Measurements from ENCODE around the gene KCNS1.

The KCNS1 gene

DNA sequence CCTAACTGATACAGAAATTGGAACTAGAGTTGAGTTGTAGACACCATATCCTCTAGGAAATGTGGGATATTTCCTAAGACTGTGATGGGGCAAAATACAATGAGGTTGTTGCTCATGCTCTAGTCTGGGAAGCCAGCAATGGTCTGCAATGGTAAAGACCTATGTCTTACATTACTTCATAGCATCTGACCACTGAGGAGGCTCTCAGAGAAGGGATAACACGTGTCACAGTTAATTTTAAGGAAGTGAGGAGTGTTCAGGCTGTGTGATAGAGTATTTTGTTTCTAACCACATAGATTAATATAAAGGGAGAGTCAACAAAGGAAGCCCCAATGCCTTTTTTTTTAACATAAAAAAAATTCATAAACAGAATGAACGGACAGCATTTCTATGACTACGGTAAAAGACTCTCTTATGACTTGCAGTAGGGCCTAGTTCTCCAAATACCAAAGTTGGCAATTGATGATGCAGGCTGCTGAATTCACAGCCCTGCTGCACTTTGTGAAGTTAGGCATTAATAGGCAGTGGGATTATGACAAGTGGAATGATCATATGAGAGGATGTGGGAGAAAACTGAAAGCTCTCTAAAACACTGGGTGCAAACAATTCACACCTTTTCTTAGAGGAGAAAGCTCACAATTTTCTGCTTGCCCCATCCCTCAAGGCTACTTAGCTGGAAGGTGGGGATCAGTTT lies 13.7 kb downstream of the KCNS1 start:
- Histone ChIP-seq H3K4me3 (replicated peaks; ENCODE audit: insufficient read depth, low read length) (no peak overlapping the region), H3K27me3 (ENCODE audit: insufficient read depth, poor library complexity, severe bottlenecking) (no peaks in the 10 kb centered on the region), H3K27ac (replicated peaks) (no peak overlapping the region)
- TF ChIP-seq GABPA (IDR thresholded peaks at IDR 0.05; ENCODE audit: low read depth) (no peak), SPI1 (IDR thresholded peaks at IDR 0.05; ENCODE audit: borderline replicate concordance, low read depth) (peak; percentile 81)
- peak in 1 of 2 experiments; percentile 17 for DNase-seq (ENCODE audit: low read depth in 1 of 2, low spot score in 1 of 2)

DNA sequence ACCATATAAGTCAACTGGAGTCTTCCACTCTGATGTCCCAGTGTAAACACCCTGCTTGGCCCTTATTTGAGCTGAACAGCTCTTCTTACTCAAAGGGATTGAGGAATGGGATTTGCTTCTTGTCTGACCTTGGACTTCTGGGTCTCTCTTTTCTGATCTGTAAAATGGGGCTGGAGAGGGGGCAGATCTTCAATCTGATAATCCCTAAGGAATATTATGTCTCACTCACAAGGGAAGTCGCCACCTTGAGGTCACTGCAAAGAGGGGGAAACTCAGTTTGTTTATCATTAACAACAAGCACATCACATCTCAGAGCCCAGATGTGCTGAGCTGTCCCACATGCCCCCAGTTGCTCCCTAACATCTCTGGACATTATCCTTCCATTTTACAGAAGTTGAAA lies 15.1 kb downstream of the KCNS1 start:
- H3K27ac ChIP-seq (replicated peaks), result no peak overlapping the region
- H3K4me3 ChIP-seq (replicated peaks; ENCODE audit: insufficient read depth, low read length), result no peak overlapping the region
- H3K27me3 ChIP-seq (ENCODE audit: insufficient read depth, poor library complexity, severe bottlenecking), result no peaks in the 10 kb centered on the region
- TF ChIP-seq POLR2AphosphoS5 (IDR thresholded peaks at IDR 0.05; ENCODE audit: low read depth), result no peak
- TF ChIP-seq, protein P1, sequence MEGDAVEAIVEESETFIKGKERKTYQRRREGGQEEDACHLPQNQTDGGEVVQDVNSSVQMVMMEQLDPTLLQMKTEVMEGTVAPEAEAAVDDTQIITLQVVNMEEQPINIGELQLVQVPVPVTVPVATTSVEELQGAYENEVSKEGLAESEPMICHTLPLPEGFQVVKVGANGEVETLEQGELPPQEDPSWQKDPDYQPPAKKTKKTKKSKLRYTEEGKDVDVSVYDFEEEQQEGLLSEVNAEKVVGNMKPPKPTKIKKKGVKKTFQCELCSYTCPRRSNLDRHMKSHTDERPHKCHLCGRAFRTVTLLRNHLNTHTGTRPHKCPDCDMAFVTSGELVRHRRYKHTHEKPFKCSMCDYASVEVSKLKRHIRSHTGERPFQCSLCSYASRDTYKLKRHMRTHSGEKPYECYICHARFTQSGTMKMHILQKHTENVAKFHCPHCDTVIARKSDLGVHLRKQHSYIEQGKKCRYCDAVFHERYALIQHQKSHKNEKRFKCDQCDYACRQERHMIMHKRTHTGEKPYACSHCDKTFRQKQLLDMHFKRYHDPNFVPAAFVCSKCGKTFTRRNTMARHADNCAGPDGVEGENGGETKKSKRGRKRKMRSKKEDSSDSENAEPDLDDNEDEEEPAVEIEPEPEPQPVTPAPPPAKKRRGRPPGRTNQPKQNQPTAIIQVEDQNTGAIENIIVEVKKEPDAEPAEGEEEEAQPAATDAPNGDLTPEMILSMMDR (IDR thresholded peaks at IDR 0.05; ENCODE audit: insufficient read depth, low read length), result no peak
- TF ChIP-seq, protein P2, sequence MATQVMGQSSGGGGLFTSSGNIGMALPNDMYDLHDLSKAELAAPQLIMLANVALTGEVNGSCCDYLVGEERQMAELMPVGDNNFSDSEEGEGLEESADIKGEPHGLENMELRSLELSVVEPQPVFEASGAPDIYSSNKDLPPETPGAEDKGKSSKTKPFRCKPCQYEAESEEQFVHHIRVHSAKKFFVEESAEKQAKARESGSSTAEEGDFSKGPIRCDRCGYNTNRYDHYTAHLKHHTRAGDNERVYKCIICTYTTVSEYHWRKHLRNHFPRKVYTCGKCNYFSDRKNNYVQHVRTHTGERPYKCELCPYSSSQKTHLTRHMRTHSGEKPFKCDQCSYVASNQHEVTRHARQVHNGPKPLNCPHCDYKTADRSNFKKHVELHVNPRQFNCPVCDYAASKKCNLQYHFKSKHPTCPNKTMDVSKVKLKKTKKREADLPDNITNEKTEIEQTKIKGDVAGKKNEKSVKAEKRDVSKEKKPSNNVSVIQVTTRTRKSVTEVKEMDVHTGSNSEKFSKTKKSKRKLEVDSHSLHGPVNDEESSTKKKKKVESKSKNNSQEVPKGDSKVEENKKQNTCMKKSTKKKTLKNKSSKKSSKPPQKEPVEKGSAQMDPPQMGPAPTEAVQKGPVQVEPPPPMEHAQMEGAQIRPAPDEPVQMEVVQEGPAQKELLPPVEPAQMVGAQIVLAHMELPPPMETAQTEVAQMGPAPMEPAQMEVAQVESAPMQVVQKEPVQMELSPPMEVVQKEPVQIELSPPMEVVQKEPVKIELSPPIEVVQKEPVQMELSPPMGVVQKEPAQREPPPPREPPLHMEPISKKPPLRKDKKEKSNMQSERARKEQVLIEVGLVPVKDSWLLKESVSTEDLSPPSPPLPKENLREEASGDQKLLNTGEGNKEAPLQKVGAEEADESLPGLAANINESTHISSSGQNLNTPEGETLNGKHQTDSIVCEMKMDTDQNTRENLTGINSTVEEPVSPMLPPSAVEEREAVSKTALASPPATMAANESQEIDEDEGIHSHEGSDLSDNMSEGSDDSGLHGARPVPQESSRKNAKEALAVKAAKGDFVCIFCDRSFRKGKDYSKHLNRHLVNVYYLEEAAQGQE (IDR thresholded peaks at IDR 0.05; ENCODE audit: insufficient replicate concordance, low read depth), result no peak
- TF ChIP-seq SPI1 (IDR thresholded peaks at IDR 0.05; ENCODE audit: borderline replicate concordance, low read depth), result no peak
- TF ChIP-seq GABPA (IDR thresholded peaks at IDR 0.05; ENCODE audit: low read depth), result no peak
- DNase-seq (ENCODE audit: low read depth in 1 of 2, low spot score in 1 of 2), result no peak

DNA sequence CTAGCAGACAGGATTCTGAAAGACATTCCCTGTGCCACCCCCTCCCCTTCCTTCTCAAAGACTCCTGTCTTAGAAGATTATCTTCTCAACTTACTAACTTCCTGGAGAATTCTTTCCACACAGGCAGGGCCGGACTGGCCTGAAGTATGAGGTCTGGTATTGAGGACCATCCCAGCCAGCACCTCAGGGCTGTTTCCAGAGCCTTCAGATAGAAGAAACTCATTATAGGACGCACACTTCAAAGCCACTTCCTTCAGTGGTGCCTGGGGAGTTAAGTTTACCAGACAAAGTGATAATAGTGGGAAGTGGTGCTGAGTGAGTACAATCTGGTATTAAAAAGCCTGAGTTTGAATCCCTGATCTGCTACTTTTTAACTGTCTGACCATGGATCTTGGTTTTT lies 15.6 kb downstream of the KCNS1 start:
- Histone ChIP-seq H3K27me3 (ENCODE audit: insufficient read depth, poor library complexity, severe bottlenecking) (no peaks in the 10 kb centered on the region), H3K4me3 (replicated peaks; ENCODE audit: insufficient read depth, low read length) (no peak overlapping the region), H3K27ac (replicated peaks) (no peak overlapping the region)
- no peak for DNase-seq (ENCODE audit: low read depth in 1 of 2, low spot score in 1 of 2)
- no peak for TF ChIP-seq SPI1 (IDR thresholded peaks at IDR 0.05; ENCODE audit: borderline replicate concordance, low read depth)
- TF ChIP-seq GABPA (IDR thresholded peaks at IDR 0.05; ENCODE audit: low read depth), result no peak
- TF ChIP-seq POLR2AphosphoS5 (IDR thresholded peaks at IDR 0.05; ENCODE audit: low read depth), result no peak
- TF ChIP-seq, protein P1 (IDR thresholded peaks at IDR 0.05; ENCODE audit: insufficient read depth, low read length), result no peak
- TF ChIP-seq, protein P2 (IDR thresholded peaks at IDR 0.05; ENCODE audit: insufficient replicate concordance, low read depth), result no peak

DNA sequence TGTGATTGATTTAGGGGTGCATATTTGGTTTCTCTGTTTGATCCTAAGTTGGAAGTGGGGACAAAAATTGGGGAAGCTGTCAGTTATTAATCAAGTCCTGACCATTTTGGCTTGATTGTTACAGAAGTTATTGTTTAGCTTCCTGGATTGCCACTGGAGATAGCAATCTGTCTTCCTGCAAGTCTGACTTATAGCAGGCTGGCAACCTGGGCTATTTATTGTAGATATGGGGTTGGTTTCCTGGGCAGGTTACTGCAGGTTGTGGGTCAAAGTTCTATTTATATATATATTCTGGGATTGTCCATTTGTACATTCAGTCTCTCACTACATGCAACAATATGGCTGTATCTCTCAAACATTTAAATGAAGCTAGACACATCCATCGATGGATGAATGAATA lies 17.8 kb downstream of the KCNS1 start:
- no peak for DNase-seq (ENCODE audit: low read depth in 1 of 2, low spot score in 1 of 2)
- no peak overlapping the region for H3K27ac ChIP-seq (replicated peaks)
- no peak overlapping the region for H3K4me3 ChIP-seq (replicated peaks; ENCODE audit: insufficient read depth, low read length)
- H3K27me3 ChIP-seq (ENCODE audit: insufficient read depth, poor library complexity, severe bottlenecking), result no peaks in the 10 kb centered on the region
- TF ChIP-seq, protein P2 (IDR thresholded peaks at IDR 0.05; ENCODE audit: insufficient replicate concordance, low read depth), result no peak
- TF ChIP-seq POLR2AphosphoS5 (IDR thresholded peaks at IDR 0.05; ENCODE audit: low read depth), result no peak
- TF ChIP-seq, protein P1 (IDR thresholded peaks at IDR 0.05; ENCODE audit: insufficient read depth, low read length), result no peak
- TF ChIP-seq SPI1 (IDR thresholded peaks at IDR 0.05; ENCODE audit: borderline replicate concordance, low read depth), result no peak
- no peak for TF ChIP-seq GABPA (IDR thresholded peaks at IDR 0.05; ENCODE audit: low read depth)
